ENCODE data around the gene TYRO3. TPM values are rescaled to one million over a fixed set of nuclear protein-coding genes. Genes with fewer than 3 reads are reported as not detected.

The TYRO3 gene
- total and polyA plus RNA-seq, 2 of the 13 experiments (the other 11 are each of a cell fraction or from before 2014, with no cell fraction given), result 24.0 to 43.6 TPM

DNA sequence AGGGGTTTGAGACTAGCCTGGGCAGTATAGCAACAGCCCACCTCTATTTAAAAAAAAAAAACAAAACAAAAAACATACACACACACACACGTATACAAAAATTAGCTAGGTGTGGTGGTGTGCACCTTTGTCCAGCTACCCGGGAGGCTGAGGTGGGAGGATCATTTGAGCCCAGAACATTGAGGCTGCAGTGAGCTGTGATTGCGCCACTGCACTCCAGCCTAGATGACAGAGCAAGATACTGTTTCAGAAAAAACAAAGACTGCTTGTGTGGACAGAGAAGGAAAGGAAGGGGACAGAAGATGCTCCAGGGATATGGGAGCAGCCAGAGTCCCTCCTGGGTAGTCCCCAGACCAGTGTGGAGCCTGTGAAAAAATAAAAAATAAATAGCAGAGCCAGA lies 12.9 kb downstream of the TYRO3 start:
- intact Hi-C loops (cut with micrococcal nuclease; ENCODE audit: unreplicated experiment) (no loop called here), in situ Hi-C loops (cut with HindIII; ENCODE audit: extremely low pct_ligation_motif_present, low pct_unique_long_range_greater_than_20kb) (no loop called here)
- Histone ChIP-seq H3K9me3 (ENCODE audit: low read length) (no peaks in the 10 kb centered on the region), H3K27ac (ENCODE audit: extremely low read length, insufficient read depth, low read length) (no peak overlapping the region), H3K27me3 (ENCODE audit: control insufficient read depth in 1 of 2, insufficient read depth in 2 of 2, low read length in 2 of 2) (no peaks in the 10 kb centered on the region; a peak in 1 of 5 replicates), H3K9ac (ENCODE audit: insufficient read depth, low read depth, low read length) (no peak overlapping the region), H3K36me3 (replicated peaks in 1 of 2; ENCODE audit: control insufficient read depth in 1 of 2, insufficient read depth in 2 of 2, low read length in 2 of 2) (peaks cover 26 to 31% of the 10 kb centered on the region in 2 experiments), H3K79me2 (ENCODE audit: insufficient read depth, low read length) (no peaks in the 10 kb centered on the region), H3K4me1 (ENCODE audit: insufficient read depth, low read length) (peaks cover 49% of the 10 kb centered on the region), H4K20me1 (ENCODE audit: insufficient read depth, low read length) (no peaks in the 10 kb centered on the region), H3K4me2 (ENCODE audit: low read depth, low read length) (no peak overlapping the region), H3K4me3 (replicated peaks in 1 of 3; ENCODE audit: insufficient read depth in 1 of 3, low read depth in 2 of 3, low read length in 3 of 3) (no peak overlapping the region), H2AFZ (ENCODE audit: low read length) (no peak overlapping the region)
- ATAC-seq, result no peak
- ChIA-PET CTCF (ENCODE audit: low intra/inter-chr PET ratio, low total read pairs) (no interaction called here), POLR2A (interaction anchor here (0.9 to 2.1 kb wide), 3 partner anchors 10 to 28 kb away, joined by 3 to 5 read pairs (median 3); partner anchors contain the start of gene RPAP1)
- 93% methylated on average over 3 of the region's 3 CpGs for WGBS (ENCODE audit: low lambda C conversion rate)
- TF ChIP-seq ZNF770 (CRISPR knock-in tag; IDR thresholded peaks at IDR 0.05) (peak; percentile 91), CEBPB (IDR thresholded peaks at IDR 0.05; ENCODE audit: borderline replicate concordance, low read depth, low read length) (peak; percentile 44; the same call in 1 of the 2 replicates), ZNF761 (CRISPR knock-in tag; conservative IDR thresholded peaks at IDR 0.05) (no peak)
- TF ChIP-seq, protein P1, sequence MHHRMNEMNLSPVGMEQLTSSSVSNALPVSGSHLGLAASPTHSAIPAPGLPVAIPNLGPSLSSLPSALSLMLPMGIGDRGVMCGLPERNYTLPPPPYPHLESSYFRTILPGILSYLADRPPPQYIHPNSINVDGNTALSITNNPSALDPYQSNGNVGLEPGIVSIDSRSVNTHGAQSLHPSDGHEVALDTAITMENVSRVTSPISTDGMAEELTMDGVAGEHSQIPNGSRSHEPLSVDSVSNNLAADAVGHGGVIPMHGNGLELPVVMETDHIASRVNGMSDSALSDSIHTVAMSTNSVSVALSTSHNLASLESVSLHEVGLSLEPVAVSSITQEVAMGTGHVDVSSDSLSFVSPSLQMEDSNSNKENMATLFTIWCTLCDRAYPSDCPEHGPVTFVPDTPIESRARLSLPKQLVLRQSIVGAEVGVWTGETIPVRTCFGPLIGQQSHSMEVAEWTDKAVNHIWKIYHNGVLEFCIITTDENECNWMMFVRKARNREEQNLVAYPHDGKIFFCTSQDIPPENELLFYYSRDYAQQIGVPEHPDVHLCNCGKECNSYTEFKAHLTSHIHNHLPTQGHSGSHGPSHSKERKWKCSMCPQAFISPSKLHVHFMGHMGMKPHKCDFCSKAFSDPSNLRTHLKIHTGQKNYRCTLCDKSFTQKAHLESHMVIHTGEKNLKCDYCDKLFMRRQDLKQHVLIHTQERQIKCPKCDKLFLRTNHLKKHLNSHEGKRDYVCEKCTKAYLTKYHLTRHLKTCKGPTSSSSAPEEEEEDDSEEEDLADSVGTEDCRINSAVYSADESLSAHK (CRISPR knock-in tag; IDR thresholded peaks at IDR 0.05; ENCODE audit: borderline replicate concordance), result no peak
- DNase-seq (ENCODE audit: low spot score), result no peak
- no TSS peak for BruUV-seq (replicated peaks)
- FAIRE-seq, result no peak

All from HepG2 (cell line).